HG03064 (cell line): ENCODE measurements around the gene BNIPL.

Experiments
- ATAC-seq: cut with Tn5 transposase; IDR thresholded peaks from one replicate; pipeline ENCODE4 v1.9.1; 2021; ENCODE audit warnings: low read depth; ENCODE audit not compliant: unreplicated experiment

The BNIPL gene

DNA sequence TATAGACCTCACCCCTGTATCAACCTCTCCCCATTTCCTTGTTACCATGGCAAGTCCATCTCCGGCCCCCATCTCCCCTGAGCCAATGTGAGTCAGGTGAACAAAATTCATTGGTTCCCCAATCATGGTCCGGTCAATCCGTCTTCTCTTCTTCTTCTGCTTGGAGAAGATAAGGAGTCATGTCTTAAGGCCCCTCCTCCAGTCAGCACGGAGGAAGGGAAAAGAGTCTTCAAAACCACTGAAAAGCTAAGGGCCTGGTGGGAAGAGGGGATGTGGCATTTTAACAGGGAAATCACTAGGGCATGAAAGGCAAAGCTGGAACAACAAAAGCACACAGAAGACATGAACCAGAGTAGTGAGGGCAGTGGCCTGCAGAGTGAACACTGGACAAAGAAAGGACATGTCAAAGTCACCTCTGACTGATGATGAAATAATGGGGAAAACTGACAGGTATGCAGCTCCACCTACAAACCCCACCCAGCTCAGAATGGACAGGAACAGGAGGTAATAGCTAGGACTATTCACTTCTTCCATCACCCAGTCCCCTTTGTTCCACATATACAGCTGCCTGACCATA lies 18.7 kb downstream of the BNIPL start:
- no peak for ATAC-seq

DNA sequence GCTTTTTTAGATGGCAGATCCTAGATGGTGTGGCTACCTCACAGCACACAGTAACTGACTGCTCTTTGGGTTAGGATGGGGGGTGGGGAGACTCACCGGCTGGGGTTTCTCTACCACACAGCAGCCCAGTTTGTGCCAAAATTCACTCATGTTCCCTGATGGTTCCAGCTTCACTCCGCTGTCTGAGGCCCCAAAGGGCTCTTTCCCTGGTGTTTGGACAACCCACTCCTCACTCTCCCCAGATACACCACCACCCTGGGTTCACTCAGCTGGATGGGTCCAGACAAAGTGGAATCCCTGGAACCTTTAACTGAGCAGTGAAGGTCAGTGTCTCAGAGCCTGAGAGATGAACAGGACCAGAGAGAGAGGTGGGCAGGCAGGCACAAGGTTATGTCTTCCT lies 19.2 kb downstream of the BNIPL start:
- no peak for ATAC-seq

DNA sequence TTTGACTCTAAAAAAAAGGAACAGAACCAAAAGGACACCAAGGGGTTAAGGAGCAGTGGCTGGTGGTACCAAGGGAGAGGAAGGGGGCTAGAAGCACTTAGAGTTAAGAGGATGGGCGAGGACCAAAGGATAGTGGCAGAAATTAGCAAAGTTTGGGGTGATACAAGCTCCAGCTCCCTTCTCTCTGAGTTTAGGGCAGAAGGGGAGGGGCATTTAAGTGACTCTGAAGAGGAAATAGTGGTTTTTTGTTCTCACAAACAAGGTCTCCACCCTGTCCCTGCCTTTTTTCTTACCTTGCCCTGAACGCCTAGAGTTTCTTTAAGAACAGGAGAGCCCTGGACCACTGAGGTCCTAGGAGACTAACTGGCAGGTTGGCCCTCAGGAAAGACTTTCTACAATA lies 19.8 kb downstream of the BNIPL start:
- no peak for ATAC-seq

DNA sequence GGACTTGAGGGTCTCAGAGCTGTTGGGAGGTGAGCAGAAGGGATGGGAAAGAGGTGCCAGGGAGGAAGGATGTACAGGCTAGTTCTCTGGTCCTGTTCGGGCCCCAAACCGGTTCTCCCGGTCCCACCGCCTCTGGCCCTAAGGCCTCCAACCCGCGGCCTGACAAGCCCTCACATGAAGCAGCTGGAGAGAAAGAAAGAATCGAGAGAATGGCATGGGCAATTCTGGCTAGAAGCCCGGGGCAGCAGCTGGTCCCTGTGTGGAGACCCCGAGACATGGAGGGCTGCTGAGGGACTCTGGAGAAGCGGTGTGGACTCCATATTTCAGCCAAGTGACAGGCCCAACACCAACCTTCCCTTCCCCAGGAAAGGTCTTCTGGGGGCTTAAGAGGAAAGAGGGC lies 22.3 kb downstream of the BNIPL start:
- ATAC-seq = no peak

DNA sequence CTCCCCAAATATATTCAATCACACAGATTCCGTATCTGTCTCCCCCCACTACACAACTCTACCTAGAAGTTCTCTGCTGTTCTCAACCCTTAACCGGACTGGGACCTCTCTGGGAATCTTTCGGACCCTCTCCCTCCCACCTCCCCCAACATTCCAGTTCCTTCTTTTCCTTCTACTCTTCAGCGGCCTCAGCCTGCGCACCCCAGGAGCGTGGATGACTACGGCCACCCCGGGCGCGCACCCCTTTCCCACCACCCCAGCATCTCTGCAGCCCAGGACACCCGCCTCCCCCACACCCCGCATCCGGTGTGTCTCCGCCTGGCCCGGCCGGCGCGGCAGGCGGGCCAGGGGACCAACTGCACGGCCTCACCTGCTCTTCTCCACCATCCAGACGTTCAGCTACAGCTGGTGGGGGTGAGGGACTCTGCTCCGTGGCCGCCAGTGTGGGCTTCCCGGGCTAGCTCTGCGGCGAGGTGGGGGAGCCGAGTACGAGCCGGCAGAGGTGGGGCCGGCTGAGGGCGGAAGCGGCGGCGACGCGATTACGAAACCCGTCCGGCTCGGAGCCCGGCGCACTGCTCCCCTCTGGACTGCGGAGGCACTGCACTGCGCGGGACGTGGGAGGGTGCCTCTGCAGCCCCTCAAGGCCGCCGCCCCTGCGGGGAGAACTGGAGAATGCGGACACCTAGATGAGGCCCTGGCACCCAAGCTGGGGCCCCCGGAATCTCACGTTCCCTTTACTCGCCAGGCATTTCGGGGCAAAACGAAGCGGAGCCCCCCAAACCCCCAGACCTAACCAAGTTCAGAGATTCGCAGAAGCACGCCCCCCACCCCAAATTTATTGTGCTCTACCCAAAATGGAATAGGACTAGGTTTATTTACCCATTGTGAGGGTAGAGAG lies 23.0 kb downstream of the BNIPL start, which contains the start of gene CDC42SE1:
Gene CDC42SE1, minus strand, starts transcription at position 514 of the 898 bp plus-strand sequence. CDS start 3,892 bp downstream, outside the sequence.
- ATAC-seq = peak; percentile 71

DNA sequence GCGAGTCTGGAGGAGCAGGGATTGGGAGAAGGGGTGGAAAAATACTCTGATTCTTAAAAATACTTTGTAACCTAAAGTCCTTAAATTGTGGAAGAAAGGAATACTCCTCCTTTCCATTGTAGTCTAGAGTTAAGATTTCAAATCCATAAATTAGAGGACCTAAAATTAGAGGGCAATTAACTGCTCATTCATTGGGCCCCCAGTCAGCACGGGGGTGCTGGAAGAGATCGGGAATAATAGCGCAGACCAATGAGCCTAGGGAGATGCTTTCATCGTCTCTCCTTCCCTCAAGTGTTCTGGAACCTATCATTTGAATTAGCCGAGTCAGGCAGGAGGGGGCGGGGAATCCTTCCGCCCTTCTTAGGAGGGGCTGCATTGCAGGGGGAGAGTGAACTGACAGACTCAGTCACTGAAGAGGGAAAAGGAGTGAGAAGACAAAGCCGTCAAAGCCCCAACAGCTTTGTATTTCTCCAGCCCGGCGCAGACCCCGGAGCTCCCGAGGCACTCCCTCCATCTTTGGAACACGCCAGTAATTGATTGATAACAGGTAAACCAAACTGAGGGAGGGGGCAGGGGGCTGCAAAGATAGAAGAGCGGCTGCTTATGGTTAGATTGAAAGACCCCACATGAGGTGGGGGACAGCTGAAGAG lies 23.7 kb downstream of the BNIPL start, which contains the start of gene MLLT11:
Gene MLLT11, plus strand, starts transcription at position 391 of the 650 bp plus-strand sequence. CDS start 6,828 bp downstream, outside the sequence.
- ATAC-seq = no peak

DNA sequence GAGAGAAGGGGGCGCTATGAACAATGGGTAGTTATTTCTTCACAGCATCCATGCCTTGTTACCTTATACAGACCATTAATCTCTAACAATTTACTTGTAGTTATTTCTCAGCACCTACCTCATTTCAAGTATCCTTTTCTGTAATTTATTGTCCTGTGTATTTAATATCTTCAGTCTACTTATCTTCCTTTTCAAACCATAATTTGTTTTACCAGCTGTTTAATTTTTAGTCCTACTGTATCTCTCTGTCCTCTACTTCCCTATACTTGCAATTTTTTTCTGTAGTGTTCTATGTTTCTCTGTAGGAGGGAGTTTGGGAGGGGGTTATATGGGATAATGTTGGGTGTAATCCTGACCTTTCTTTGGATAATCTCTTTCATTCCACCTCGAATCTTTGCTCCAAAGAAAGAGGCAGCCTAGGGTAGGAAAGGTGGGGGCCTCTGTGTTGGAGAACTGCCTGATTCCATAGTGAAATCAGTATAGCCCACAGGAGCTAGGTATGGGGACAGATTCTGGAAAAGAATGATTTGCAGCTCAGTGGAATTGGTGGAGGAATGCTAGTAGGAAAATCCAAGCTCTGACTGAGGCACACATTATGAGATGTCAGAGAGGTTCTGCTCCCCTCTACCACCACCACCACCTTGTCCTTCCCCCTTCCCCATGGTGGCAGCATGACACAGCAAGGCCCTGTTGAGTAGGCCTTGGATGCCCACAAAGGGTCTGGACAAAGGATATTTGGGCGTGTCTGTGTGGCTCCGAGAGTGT lies 24.5 kb downstream of the BNIPL start:
- ATAC-seq = no peak

DNA sequence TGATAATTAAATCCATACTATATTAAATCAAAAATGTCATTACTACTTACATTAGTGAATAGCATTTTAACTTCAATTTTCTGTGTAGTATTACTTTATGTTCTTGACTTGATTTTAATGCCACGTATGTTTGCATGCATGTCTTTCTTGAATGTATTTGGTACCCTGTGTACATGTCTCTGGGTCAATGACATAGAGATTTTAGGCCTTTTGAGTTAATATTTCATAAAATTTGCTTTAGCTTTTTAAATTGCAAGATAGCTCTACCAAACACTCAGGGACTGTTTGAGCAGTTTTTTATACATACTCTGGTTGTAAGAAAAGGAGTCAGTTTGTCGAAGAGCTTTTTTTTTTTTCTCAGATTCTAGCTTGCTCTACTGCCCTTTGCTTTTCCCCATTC lies 25.3 kb downstream of the BNIPL start:
- ATAC-seq = no peak

DNA sequence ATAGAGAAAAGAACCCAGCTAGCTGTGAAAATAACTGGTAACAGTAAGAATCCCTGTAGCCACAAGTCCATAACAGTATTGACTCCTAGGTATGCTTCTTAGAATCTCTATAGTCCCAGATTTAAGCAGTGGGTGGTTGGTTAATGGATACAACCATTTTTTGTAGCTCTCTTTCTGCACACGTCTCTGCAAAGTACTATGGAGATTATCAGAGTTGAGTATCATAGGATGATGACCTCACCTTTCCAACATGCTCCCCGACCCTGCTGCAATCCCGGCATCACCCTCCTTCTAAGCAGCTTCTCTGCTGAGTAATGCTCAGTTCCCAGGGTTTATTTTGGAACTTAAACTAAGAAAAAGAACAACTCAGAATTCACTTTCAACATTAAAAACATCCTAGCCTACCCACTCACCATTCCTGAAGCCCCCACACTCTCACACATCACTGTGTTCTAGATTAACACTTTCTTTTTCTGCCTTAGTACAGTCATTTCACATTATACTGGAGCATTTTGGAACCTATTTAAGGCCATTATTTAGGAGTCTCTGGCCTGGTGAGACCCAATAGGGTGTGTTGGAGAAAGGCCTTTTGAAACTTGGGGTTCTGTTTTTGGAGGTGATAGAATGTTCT lies 26.5 kb downstream of the BNIPL start:
- no peak for ATAC-seq

DNA sequence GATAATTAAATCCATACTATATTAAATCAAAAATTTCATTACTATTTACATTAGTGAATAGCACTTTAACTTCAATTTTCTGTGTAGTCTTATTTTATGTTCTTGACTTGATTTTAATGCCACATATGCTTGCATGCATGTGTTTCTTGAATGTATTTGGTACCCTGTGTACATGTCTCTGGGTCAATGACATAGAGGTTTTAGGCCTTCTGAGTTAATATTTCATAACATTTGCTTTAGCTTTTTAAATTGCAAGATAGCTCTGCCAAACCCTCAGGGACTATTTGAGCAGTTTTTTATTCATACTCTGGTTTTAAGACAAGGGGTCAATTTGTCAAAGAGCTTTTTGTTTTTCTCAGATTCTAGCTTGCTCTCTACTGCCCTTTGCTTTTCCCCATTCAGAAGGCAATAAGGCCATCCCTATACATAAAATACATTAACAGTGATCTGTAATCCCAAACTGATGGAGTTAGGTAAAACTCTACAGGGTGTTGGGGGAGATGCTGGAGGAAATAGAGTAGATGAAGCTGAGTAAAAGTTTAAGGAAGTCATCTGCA lies 28.8 kb downstream of the BNIPL start:
- no peak for ATAC-seq

DNA sequence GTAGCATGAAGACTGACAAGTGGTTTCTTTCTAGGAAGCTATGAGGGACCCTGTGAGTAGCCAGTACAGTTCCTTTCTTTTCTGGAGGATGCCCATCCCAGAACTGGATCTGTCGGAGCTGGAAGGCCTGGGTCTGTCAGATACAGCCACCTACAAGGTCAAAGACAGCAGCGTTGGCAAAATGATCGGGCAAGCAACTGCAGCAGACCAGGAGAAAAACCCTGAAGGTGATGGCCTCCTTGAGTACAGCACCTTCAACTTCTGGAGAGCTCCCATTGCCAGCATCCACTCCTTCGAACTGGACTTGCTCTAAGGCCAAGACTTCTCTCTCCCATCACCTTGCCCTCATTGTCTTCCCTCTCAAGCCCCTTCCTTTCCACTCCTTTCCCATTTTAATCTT lies 30.8 kb downstream of the BNIPL start:
- no peak for ATAC-seq

DNA sequence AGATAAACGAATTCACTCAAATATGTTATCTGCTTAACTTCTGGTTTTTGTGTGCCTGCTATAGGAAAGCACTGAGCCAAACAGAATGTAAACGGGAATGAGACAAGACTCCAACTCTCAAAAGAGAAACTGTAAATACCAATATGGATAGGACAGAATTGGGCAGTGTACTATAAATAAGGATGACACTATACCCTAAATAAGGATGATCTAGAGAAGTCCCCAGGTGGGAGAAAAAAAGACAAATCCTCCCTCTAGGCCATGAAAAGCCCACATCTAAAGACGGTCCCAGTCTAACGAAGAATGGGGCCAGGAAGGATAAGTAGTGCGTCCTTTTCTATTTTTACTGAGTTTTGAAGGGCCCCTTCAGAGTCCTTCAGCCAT lies 32.7 kb downstream of the BNIPL start:
- ATAC-seq = no peak

DNA sequence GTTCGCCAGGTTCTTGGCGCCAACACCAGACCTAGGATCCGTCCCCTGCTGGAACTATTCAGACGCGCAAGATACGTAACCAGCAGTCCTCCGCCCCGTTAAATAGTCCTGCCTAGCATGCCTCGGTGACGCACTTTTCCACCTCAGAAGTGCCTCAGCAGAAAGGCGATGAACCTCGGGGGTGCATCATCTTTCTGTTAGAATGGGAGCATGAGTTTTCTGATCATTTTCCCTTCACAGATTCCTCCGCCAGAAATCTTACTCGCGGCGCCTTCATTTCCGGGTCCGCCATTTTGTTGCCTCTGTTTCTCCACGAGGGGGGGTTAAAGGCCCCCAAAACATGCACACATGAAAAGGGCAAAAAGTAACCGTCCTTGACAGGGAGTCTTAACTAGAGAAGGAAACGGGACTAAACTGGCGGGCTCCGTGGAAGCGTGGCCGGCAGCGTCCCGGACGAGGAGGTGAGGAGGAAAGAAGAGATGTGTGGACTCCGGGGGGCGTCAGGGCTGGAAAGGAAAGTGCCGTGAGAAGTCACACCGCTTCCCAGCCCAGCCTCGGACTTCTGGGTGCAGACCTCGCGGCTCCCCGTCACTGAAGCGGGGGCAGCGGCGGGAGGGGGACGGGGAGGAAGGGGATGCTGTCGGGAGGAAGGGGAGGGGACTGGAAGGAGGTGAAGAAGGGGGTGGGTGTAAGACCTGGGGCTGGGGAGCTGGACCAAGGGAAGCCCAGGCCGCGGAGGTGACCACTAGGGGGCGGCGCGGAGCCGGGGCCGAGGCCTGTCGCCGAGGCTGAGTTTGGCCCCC lies 34.3 kb downstream of the BNIPL start, which contains the start of gene GABPB2:
Gene GABPB2, plus strand, starts transcription at position 288 of the 803 bp plus-strand sequence. CDS start 17,429 bp downstream, outside the sequence.
- no peak for ATAC-seq

DNA sequence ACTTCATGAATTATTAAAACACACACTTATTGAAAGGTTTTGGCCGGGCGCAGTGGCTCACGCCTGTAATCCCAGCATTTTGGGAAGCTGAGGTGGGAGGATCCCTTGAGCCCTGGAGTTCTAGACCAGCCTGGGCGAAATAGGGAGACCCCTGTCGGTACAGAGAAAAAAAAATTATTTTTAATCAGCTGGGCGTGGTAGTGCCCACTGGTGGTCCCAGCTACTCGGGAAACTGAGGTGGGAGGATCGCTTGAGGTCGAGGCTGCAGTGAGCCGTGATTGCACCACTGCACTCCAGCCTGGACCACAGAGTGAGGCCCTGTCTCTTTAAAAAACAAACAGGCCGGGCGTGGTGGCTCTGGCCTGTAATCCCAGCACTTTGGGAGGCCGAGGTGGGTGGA lies 35.8 kb downstream of the BNIPL start:
- ATAC-seq = no peak

DNA sequence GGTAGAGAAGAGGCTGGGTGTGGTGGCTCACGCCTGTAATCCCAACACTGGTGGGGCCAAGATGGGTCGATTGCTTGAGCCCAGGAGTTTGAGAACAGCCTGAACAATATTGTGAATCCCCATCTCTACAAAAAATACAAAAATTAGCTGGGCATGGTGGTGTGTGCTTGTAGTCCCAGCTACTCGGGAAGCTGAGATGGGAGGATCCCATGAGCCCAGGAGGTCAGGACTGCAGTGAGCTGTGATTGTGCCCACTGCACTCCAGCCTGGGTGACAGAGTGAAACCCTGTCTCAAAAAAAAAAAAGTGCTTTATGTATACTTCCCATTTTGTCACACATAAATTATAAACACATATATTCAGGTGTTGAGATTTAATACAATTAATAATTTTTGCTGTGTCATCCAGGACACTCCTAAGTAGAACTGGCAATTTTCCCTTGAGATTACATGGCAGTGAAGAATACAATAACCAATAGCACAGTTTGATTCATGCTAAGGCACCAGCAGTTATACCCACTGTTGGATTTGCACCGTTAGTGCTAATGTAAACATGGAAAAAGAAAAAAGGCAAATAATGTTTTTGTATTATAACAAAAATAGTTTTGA lies 49.7 kb downstream of the BNIPL start:
- no peak for ATAC-seq
